GM13976 (cell line): ENCODE measurements around the gene RPL6.

Source experiments
- DNase-seq: peaks from one replicate; pipeline ENCODE4 v3.0.0; 2012; ENCODE audit warnings: low spot score
- in situ Hi-C: fragments of 300-500 bp; cut with MboI; formaldehyde crosslinking; loops from one replicate; pipeline ENCODE4 v1.12.0; 2022; ENCODE audit warnings: low sequenced_read_pairs, mixed read lengths, inconsistent platforms; ENCODE audit not compliant: unreplicated experiment
- TF ChIP-seq, protein P1 (sequence below): IDR thresholded peaks from 2 replicates; pipeline ENCODE4 v1.5.1; 2012; ENCODE audit warnings: borderline replicate concordance, mild to moderate bottlenecking; ENCODE audit not compliant: insufficient read depth; ENCODE audit errors: extremely low read depth, missing control alignments, control extremely low read depth

RPL6 gene

DNA sequence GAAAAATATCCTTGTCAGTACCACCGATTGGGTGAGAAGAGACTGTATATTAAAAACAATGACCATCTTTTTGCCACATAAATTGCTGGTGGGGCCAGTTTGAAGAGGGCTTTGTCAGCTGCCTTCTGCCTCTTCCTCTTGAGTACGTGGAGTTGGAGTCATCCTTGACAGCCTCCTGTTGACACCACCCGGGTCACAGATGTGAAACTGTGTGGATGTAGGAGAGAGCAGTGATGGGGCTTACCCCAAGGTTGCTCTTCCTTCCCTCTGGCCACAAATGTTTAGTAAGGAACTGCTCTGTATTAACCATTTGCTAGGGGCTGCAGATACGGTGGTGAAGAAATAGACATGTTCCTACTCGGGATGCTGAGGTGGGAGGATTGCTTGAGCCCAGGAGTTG is 21.5 kb upstream of the RPL6 start:
- TF ChIP-seq, protein P1, sequence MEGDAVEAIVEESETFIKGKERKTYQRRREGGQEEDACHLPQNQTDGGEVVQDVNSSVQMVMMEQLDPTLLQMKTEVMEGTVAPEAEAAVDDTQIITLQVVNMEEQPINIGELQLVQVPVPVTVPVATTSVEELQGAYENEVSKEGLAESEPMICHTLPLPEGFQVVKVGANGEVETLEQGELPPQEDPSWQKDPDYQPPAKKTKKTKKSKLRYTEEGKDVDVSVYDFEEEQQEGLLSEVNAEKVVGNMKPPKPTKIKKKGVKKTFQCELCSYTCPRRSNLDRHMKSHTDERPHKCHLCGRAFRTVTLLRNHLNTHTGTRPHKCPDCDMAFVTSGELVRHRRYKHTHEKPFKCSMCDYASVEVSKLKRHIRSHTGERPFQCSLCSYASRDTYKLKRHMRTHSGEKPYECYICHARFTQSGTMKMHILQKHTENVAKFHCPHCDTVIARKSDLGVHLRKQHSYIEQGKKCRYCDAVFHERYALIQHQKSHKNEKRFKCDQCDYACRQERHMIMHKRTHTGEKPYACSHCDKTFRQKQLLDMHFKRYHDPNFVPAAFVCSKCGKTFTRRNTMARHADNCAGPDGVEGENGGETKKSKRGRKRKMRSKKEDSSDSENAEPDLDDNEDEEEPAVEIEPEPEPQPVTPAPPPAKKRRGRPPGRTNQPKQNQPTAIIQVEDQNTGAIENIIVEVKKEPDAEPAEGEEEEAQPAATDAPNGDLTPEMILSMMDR = no peak
- no peak for DNase-seq
- in situ Hi-C loops = no loop called here

DNA sequence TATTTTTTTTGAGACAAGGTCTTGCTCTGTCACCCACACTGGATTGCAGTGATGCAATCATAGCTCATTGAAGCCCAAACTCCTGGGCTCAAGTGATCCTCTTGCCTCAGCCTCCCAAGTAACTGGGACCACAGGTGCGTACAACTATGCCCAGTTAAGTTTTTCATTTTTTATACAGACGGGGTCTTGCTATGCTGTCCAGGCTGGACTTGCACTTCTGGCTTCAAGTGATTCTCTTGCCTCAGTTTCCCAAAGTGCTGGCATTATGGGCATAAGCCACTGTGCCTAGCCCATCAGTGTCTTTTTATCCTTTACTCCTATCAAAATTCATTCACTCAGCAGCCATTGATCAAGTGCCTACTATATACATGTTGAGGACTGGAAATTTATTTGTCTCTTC is 18.4 kb upstream of the RPL6 start:
- in situ Hi-C loops = no loop called here
- DNase-seq = no peak
- TF ChIP-seq, protein P1 = no peak

DNA sequence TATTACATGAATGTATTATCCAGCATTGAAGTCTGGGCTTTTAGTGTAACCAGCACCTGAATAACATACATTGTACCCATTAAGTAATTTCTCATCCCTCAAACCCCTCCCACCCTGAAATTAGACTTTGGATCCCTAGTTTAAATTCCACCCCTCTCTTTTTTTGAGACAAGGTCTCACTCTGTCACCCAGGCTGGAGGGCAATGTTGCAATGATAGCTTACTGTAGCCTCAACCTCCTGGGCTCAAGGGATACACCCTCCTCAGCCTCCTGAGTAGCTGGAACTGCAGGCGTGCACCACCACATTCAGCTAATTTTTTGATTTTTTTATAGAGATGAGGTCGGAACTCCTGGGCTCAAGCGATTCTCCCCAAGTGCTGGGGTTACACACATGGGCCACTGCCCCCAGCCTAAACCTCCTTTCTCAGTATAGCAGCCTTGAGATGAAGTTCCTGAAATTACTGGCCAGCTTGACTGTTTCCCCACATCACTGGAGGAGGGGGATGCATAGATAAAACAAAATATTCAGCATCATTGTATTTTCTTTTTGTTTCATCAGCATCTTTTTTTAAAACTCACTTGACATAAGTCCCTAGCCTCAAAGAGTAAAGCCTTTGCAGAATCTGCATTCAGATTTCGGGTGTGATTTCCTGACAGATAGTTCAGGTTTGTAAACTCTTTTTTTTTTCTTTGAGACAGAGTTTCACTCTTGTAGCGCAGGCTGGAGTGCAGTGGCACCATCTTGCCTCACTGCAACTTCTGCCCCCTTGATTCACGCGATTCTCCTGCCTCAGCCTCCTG is 16.4 kb upstream of the RPL6 start:
- no peak for DNase-seq
- TF ChIP-seq, protein P1 = no peak
- in situ Hi-C loops = no loop called here

DNA sequence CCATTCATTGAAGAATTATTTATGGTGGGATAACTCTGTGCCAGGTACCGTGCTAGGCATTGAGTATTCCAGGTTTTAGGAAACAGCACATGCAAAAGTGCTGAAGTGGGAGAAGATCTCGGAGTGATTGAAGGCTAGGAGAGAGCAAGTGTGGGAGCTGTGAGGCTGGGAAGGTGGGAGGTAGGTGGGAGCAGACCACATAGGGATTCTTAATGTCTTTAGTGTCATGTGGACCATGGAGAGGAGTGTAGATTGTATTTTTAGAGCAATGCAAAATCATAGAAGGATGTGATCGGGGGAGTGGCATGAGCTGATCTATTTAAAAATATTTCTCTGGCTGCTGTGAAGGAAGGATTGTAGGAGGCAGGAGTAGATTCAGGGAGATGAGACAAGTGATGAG is 14.7 kb upstream of the RPL6 start:
- in situ Hi-C loops = no loop called here
- TF ChIP-seq, protein P1 = no peak
- no peak for DNase-seq

DNA sequence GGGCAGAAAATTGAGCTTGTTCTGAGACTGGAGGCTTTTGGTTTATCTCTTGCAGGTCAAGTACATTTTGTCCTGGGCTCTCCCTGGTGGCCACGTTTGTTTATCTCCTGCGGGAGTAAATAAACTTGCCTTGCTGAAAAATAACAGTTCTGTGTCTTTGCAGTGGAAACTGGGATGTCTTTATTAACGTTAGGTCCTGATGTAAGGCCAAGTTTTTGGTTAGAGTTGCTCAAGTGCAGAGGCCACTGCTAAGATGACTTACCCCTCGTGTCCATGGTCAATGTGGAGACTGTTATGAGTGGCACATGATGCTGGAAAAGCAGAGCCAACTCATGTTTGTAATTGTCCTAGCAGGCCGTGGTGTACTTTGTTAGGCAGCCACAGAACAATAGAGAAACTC is 13.1 kb upstream of the RPL6 start:
- in situ Hi-C loops = no loop called here

GRCh38 chr12:112421363-112421762 is 12.0 kb upstream of the RPL6 start:
- DNase-seq = no peak
- in situ Hi-C loops = no loop called here
- TF ChIP-seq, protein P1 = no peak

More for the DNA sequence above, 13.1 kb upstream of the RPL6 start:
- no peak for DNase-seq
- TF ChIP-seq, protein P1 = no peak

- TF ChIP-seq, protein P1 = no peak
- DNase-seq = no peak
- in situ Hi-C loops = no loop called here
These were observed 11.3 kb upstream of the RPL6 start for GRCh38 chr12:112420740-112421139.
